Mucosa of stomach (tissue), 1 donor: ENCODE data around the gene C1orf56.
"Not testable (repeated sequence)": the region's sequence is repeated elsewhere in the genome, so short reads cannot be mapped to it uniquely, and the experiment has no call there.

Experiments
- H3K27me3 ChIP-seq: one replicate; pipeline ENCODE4 v1.7.0; 2013; ENCODE audit warnings: mild to moderate bottlenecking, low read length; ENCODE audit not compliant: control insufficient read depth, insufficient read depth
- H3K36me3 ChIP-seq: one replicate; pipeline ENCODE4 v1.7.0; 2013; ENCODE audit warnings: low read length; ENCODE audit not compliant: control insufficient read depth, insufficient read depth
- H3K4me1 ChIP-seq: one replicate; pipeline ENCODE4 v1.7.0; 2013; ENCODE audit warnings: mild to moderate bottlenecking, low read length; ENCODE audit not compliant: control insufficient read depth, insufficient read depth
- H3K4me3 ChIP-seq: one replicate; pipeline ENCODE4 v1.7.0; 2013; ENCODE audit warnings: low read length
- H3K9ac ChIP-seq: one replicate; pipeline ENCODE4 v1.7.0; 2013; ENCODE audit warnings: mild to moderate bottlenecking, low read length, moderate library complexity
- H3K9me3 ChIP-seq: one replicate; pipeline ENCODE4 v1.7.0; 2013; ENCODE audit warnings: mild to moderate bottlenecking, low read length, moderate library complexity; ENCODE audit not compliant: control insufficient read depth
- donor health status: Pancreatic carcinoma.

The C1orf56 gene

DNA sequence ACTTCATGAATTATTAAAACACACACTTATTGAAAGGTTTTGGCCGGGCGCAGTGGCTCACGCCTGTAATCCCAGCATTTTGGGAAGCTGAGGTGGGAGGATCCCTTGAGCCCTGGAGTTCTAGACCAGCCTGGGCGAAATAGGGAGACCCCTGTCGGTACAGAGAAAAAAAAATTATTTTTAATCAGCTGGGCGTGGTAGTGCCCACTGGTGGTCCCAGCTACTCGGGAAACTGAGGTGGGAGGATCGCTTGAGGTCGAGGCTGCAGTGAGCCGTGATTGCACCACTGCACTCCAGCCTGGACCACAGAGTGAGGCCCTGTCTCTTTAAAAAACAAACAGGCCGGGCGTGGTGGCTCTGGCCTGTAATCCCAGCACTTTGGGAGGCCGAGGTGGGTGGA, 24.7 kb downstream of the C1orf56 start:
- no peaks in the 10 kb centered on the region for H3K27me3 ChIP-seq
- H3K9me3 ChIP-seq = no peaks in the 10 kb centered on the region
- H3K4me3 ChIP-seq = no peak overlapping the region
- peaks cover 4% of the 10 kb centered on the region for H3K36me3 ChIP-seq
- H3K9ac ChIP-seq = no peak overlapping the region
- H3K4me1 ChIP-seq = peaks cover 5% of the 10 kb centered on the region

DNA sequence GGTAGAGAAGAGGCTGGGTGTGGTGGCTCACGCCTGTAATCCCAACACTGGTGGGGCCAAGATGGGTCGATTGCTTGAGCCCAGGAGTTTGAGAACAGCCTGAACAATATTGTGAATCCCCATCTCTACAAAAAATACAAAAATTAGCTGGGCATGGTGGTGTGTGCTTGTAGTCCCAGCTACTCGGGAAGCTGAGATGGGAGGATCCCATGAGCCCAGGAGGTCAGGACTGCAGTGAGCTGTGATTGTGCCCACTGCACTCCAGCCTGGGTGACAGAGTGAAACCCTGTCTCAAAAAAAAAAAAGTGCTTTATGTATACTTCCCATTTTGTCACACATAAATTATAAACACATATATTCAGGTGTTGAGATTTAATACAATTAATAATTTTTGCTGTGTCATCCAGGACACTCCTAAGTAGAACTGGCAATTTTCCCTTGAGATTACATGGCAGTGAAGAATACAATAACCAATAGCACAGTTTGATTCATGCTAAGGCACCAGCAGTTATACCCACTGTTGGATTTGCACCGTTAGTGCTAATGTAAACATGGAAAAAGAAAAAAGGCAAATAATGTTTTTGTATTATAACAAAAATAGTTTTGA, 38.5 kb downstream of the C1orf56 start:
- Histone ChIP-seq H3K9ac (no peak overlapping the region), H3K36me3 (peaks cover 3% of the 10 kb centered on the region), H3K4me1 (no peaks in the 10 kb centered on the region), H3K27me3 (no peaks in the 10 kb centered on the region), H3K4me3 (no peak overlapping the region), H3K9me3 (no peaks in the 10 kb centered on the region)

DNA sequence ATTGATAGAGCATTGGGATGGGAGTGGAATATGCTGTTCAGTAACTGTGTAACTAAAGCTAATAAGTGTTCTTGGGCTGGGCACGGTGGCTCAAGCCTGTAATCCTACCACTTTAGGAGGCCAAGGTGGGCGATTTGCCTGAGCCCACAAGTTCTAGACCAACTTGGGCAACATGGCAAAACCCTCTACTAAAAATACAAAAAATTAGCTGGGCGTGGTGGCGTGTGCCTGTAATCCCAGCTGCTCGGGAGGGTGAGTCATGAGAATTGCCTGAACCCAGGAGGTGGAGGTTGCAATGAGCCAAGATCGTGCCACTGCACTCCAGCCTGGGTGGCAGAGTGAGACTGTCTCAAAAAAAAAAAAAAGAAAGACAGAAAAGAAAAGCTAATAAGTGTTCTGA, 49.9 kb downstream of the C1orf56 start:
- not testable (repeated sequence) for H3K27me3 ChIP-seq, H3K36me3 ChIP-seq, H3K9ac ChIP-seq, H3K4me1 ChIP-seq, H3K4me3 ChIP-seq, H3K9me3 ChIP-seq

DNA sequence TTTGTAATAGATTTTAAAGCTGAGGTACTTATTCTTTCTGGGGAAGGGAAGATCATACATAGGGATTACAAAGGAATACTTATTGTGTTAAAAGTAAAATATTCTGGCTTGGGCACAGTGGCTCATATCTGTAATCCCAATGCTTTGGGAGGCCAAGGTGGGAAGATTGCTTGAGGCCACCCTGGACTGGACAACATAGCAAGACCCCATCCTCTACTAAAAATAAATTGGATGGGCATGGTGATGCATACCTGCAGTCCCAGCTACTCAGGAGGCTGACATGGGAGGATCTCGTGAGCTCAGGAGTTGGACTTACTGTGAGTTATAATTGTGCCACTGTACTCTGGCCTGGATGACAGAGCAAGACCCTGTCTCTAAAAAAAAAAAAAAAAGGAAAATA, 50.6 kb downstream of the C1orf56 start:
- no peaks in the 10 kb centered on the region for H3K4me1 ChIP-seq
- no peaks in the 10 kb centered on the region for H3K27me3 ChIP-seq
- H3K9me3 ChIP-seq = no peaks in the 10 kb centered on the region
- no peaks in the 10 kb centered on the region for H3K36me3 ChIP-seq
- H3K9ac ChIP-seq = no peak overlapping the region
- H3K4me3 ChIP-seq = no peak overlapping the region
